ENCODE data around the gene WBP2.

Gene WBP2

GRCh38 chr17:75893305-75894048, 38.3 kb upstream of the WBP2 start:
- H2AFZ ChIP-seq (ENCODE audit: low read depth, low read length, severe bottlenecking), result no peak overlapping the region
- no peak overlapping the region for H3K9ac ChIP-seq (ENCODE audit: low read length)
- TF ChIP-seq EZH2phosphoT487 (conservative IDR thresholded peaks at IDR 0.05; ENCODE audit: low read length) (no peak), CTCF (IDR thresholded peaks at IDR 0.05; ENCODE audit: insufficient read depth, low read length, poor library complexity, severe bottlenecking) (no peak)
- no peaks in the 10 kb centered on the region for H3K9me2 ChIP-seq (replicated peaks; ENCODE audit: insufficient read depth, low read length)
- peaks cover 15% of the 10 kb centered on the region for H3K79me2 ChIP-seq (ENCODE audit: insufficient read depth, low read length)
- no peaks in the 10 kb centered on the region for H3K36me3 ChIP-seq (ENCODE audit: low read length)
- no peaks in the 10 kb centered on the region for H3K9me3 ChIP-seq (ENCODE audit: insufficient read depth, low read length)
- no peak overlapping the region for H3K4me3 ChIP-seq (ENCODE audit: insufficient read depth, low read length, poor library complexity, severe bottlenecking)
- no peak overlapping the region for H3K4me2 ChIP-seq (ENCODE audit: low read depth, low read length, poor library complexity, severe bottlenecking)
- H3F3A ChIP-seq (ENCODE audit: insufficient read depth), result peaks cover 10% of the 10 kb centered on the region
- H3K27me3 ChIP-seq (ENCODE audit: low read length), result no peaks in the 10 kb centered on the region
- no peaks in the 10 kb centered on the region for H4K20me1 ChIP-seq (ENCODE audit: low read depth, low read length)
- no peak overlapping the region for H3K27ac ChIP-seq (ENCODE audit: low read depth, low read length)

- no peak overlapping the region for H3K9ac ChIP-seq (ENCODE audit: low read length)
- H3K27ac ChIP-seq (ENCODE audit: low read depth, low read length), result no peak overlapping the region
- H3F3A ChIP-seq (ENCODE audit: insufficient read depth), result peaks cover 6% of the 10 kb centered on the region
- no peaks in the 10 kb centered on the region for H4K20me1 ChIP-seq (ENCODE audit: low read depth, low read length)
- TF ChIP-seq CTCF (IDR thresholded peaks at IDR 0.05; ENCODE audit: insufficient read depth, low read length, poor library complexity, severe bottlenecking), result no peak
- TF ChIP-seq EZH2phosphoT487 (conservative IDR thresholded peaks at IDR 0.05; ENCODE audit: low read length), result no peak
- no peaks in the 10 kb centered on the region for H3K9me3 ChIP-seq (ENCODE audit: insufficient read depth, low read length)
- peaks cover 15% of the 10 kb centered on the region for H3K79me2 ChIP-seq (ENCODE audit: insufficient read depth, low read length)
- H3K9me2 ChIP-seq (replicated peaks; ENCODE audit: insufficient read depth, low read length), result no peaks in the 10 kb centered on the region
- H3K27me3 ChIP-seq (ENCODE audit: low read length), result no peaks in the 10 kb centered on the region
- no peak overlapping the region for H3K4me2 ChIP-seq (ENCODE audit: low read depth, low read length, poor library complexity, severe bottlenecking)
- no peaks in the 10 kb centered on the region for H3K36me3 ChIP-seq (ENCODE audit: low read length)
- H2AFZ ChIP-seq (ENCODE audit: low read depth, low read length, severe bottlenecking), result no peak overlapping the region
- H3K4me3 ChIP-seq (ENCODE audit: insufficient read depth, low read length, poor library complexity, severe bottlenecking), result no peak overlapping the region
Observed at GRCh38 chr17:75892556-75893224, 37.6 kb upstream of the WBP2 start.

GRCh38 chr17:75891605-75892555, 36.7 kb upstream of the WBP2 start:
- H3F3A ChIP-seq (ENCODE audit: insufficient read depth), result no peaks in the 10 kb centered on the region
- no peaks in the 10 kb centered on the region for H4K20me1 ChIP-seq (ENCODE audit: low read depth, low read length)
- no peak overlapping the region for H3K4me3 ChIP-seq (ENCODE audit: insufficient read depth, low read length, poor library complexity, severe bottlenecking)
- no peak overlapping the region for H3K4me2 ChIP-seq (ENCODE audit: low read depth, low read length, poor library complexity, severe bottlenecking)
- peaks cover 15% of the 10 kb centered on the region for H3K79me2 ChIP-seq (ENCODE audit: insufficient read depth, low read length)
- no peak overlapping the region for H3K27ac ChIP-seq (ENCODE audit: low read depth, low read length)
- no peaks in the 10 kb centered on the region for H3K9me3 ChIP-seq (ENCODE audit: insufficient read depth, low read length)
- H3K27me3 ChIP-seq (ENCODE audit: low read length), result no peaks in the 10 kb centered on the region
- no peak overlapping the region for H3K9ac ChIP-seq (ENCODE audit: low read length)
- no peak overlapping the region for H2AFZ ChIP-seq (ENCODE audit: low read depth, low read length, severe bottlenecking)
- TF ChIP-seq CTCF (IDR thresholded peaks at IDR 0.05; ENCODE audit: insufficient read depth, low read length, poor library complexity, severe bottlenecking) (no peak), EZH2phosphoT487 (conservative IDR thresholded peaks at IDR 0.05; ENCODE audit: low read length) (no peak)
- H3K9me2 ChIP-seq (replicated peaks; ENCODE audit: insufficient read depth, low read length), result no peaks in the 10 kb centered on the region
- H3K36me3 ChIP-seq (ENCODE audit: low read length), result no peaks in the 10 kb centered on the region
